Spleen (tissue), 11 donors: ENCODE measurements around the gene CLASP1. TPM values are rescaled to one million over a fixed set of nuclear protein-coding genes. Genes with fewer than 3 reads are reported as not detected.
"Not testable (repeated sequence)": the region's sequence is repeated elsewhere in the genome, so short reads cannot be mapped to it uniquely, and the experiment has no call there.

Experiments used
- DNase-seq: peaks from one replicate; pipeline ENCODE4 v3.0.0-alpha.2; 2020
- H3K27ac ChIP-seq, 8 donors: fragments of 200-600 bp; sonication (generic) in 7 of 8; 1 replicate in 4 of 8; 2 replicates in 4 of 8; pipeline versions ENCODE4 v1.5.0 to v1.8.0; 2016 to 2021; ENCODE audit warnings: inconsistent platforms in 4 of 8, mild to moderate bottlenecking in 4 of 8, moderate library complexity in 1 of 8
- H3K27me3 ChIP-seq, 7 donors: fragments of 200-600 bp; sonication (generic) in 6 of 7; replicated peaks in 1 of 7; 1 replicate in 4 of 7; 2 replicates in 3 of 7; pipeline versions ENCODE4 v1.5.0 to v1.8.0; 2016 to 2021; ENCODE audit warnings: inconsistent platforms in 3 of 7, mild to moderate bottlenecking in 1 of 7
- H3K36me3 ChIP-seq, 6 donors: fragments of 200-600 bp; sonication (generic) in 5 of 6; 1 replicate in 4 of 6; 2 replicates in 2 of 6; pipeline versions ENCODE4 v1.5.0 to v1.8.0; 2016 to 2021; ENCODE audit warnings: inconsistent platforms in 2 of 6
- H3K4me1 ChIP-seq, 6 donors: fragments of 200-600 bp; sonication (generic) in 5 of 6; 1 replicate in 3 of 6; 2 replicates in 3 of 6; pipeline versions ENCODE4 v1.5.0 to v1.8.0; 2016 to 2021; ENCODE audit warnings: inconsistent platforms in 3 of 6
- H3K4me3 ChIP-seq, 8 donors: fragments of 200-600 bp; sonication (generic) in 7 of 8; 1 replicate in 4 of 8; 2 replicates in 4 of 8; pipeline versions ENCODE4 v1.5.0 to v1.8.0; 2016 to 2021; ENCODE audit warnings: inconsistent platforms in 4 of 8, mild to moderate bottlenecking in 4 of 8, moderate library complexity in 2 of 8
- H3K9me3 ChIP-seq, 8 donors: fragments of 200-600 bp; sonication (generic) in 7 of 8; 1 replicate in 4 of 8; 2 replicates in 4 of 8; pipeline versions ENCODE4 v1.5.0 to v1.8.0; 2016 to 2021; ENCODE audit warnings: inconsistent platforms in 4 of 8
- POLR2A ChIP-seq, 3 donors: fragments of 450-650 bp; IDR thresholded peaks; one replicate each; pipeline ENCODE4 v1.5.1; 2017; ENCODE audit warnings: antibody characterized with exemption in 3 of 3, mild to moderate bottlenecking in 1 of 3
- POLR2AphosphoS5 ChIP-seq, 3 donors: sonication (generic); formaldehyde crosslinking; IDR thresholded peaks; one replicate each; pipeline ENCODE4 v1.5.1; 2017; ENCODE audit warnings: antibody characterized with exemption in 3 of 3
- WGBS, 5 donors: extraction: QIAGEN DNeasy Blood & Tissue Kit in 3 of 5; methylation state at CpG; one replicate each; pipeline versions ENCODE4 v1.1.5 to v1.1.7; 2013 to 2018; 5-methylcytosine and 5-hydroxymethylcytosine counted together
- intact Hi-C: fragments of 100-400 bp; cut with DNase I; formaldehyde crosslinking; loops from one replicate; pipeline ENCODE4 v1.15.0; 2023; ENCODE audit warnings: low total_unique reads
- polyA plus RNA-seq, 3 donors: library from polyadenylated mRNA; stranded (reverse); fragments of 200-250 nt; gene quantifications; one replicate each; pipeline ENCODE4 v1.2.1, GENCODE V29; 2013
- total RNA-seq, 7 donors: library from RNA; depleted of rRNA in 3 of 7; stranded (reverse); fragments of >200 nt in 3 of 7; fragmentation: NEBNext Ultra II Directional in 4 of 7; extraction: Animal tissue kit (Norgen Biotek cat#: 25700) in 4 of 7; gene quantifications; one replicate each; pipeline versions ENCODE4 v1.1.0 to v1.2.1, GENCODE V29; 2016 to 2021
- TF ChIP-seq, protein P1 (sequence below), 11 experiments: fragments of 200-600 bp in 7 of 11; fragments of 450-650 bp in 4 of 11; sonication (generic) in 4 of 11; IDR thresholded peaks in 8 of 11; conservative IDR thresholded peaks in 3 of 11; 1 replicate in 7 of 11; 2 replicates in 4 of 11; pipeline versions ENCODE4 v1.4.0 to v1.8.0; 2016 to 2021; ENCODE audit warnings: antibody characterized with exemption in 11 of 11, inconsistent platforms in 4 of 11, mild to moderate bottlenecking in 1 of 11
- donor health status: healthy with polysubstance abuse.
- donor health status: DM: no; HTN: no; CAD: no; lungs with moderate emphysema.
- donor health status: DM: no; HTN: no; CAD: no.
- donor health status: Bipolar disorder and iron deficiency.
- donor health status: healthy.
- donor health status: DM: no; HTN: no; CAD: no.
- donor health status: DM: yes; HTN: yes; CAD: no.

The CLASP1 gene
- total and polyA plus RNA-seq, 10 donors: 4.0 to 103 (median 71.7) TPM

DNA sequence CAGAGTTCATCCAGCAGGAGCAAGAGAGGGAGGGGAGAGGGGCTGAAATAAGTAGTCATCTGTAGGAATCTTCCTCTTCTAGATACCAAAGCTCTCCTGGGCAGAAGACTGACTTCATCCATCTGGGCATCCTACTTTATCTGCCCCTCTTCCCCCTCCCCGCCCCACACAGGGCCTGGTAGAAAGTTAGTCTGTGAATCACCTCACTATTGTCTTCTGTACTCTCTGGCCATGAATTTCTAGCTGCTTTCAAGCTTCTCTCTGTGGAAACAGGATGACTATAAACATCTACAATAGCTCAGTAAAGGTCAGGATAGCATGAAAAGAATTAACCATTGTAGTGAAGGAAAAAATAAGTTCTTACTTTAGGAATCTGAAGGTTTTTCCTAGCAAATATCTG is 166.2 kb downstream of the CLASP1 start:
- 87 to 100% (median 94%) methylated on average over 1 of the region's 1 CpG for WGBS, 5 donors
- H3K27me3 ChIP-seq: no peaks in the 10 kb centered on the region
- peaks cover 0 to 34% (median 4%) of the 10 kb centered on the region in 6 donors for H3K36me3 ChIP-seq
- no peak overlapping the region for H3K27ac ChIP-seq
- H3K4me3 ChIP-seq: no peak overlapping the region
- H3K9me3 ChIP-seq: no peaks in the 10 kb centered on the region
- peaks cover 0 to 56% (median 14%) of the 10 kb centered on the region in 6 donors for H3K4me1 ChIP-seq
- intact Hi-C loops: no loop called here
- TF ChIP-seq POLR2AphosphoS5 (IDR thresholded peaks at IDR 0.05) (no peak), POLR2A (IDR thresholded peaks at IDR 0.05) (no peak)
- TF ChIP-seq, protein P1, sequence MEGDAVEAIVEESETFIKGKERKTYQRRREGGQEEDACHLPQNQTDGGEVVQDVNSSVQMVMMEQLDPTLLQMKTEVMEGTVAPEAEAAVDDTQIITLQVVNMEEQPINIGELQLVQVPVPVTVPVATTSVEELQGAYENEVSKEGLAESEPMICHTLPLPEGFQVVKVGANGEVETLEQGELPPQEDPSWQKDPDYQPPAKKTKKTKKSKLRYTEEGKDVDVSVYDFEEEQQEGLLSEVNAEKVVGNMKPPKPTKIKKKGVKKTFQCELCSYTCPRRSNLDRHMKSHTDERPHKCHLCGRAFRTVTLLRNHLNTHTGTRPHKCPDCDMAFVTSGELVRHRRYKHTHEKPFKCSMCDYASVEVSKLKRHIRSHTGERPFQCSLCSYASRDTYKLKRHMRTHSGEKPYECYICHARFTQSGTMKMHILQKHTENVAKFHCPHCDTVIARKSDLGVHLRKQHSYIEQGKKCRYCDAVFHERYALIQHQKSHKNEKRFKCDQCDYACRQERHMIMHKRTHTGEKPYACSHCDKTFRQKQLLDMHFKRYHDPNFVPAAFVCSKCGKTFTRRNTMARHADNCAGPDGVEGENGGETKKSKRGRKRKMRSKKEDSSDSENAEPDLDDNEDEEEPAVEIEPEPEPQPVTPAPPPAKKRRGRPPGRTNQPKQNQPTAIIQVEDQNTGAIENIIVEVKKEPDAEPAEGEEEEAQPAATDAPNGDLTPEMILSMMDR (IDR thresholded peaks at IDR 0.05 in 8 of 11, conservative IDR thresholded peaks at IDR 0.05 in 3 of 11): no peak
- no peak for DNase-seq

DNA sequence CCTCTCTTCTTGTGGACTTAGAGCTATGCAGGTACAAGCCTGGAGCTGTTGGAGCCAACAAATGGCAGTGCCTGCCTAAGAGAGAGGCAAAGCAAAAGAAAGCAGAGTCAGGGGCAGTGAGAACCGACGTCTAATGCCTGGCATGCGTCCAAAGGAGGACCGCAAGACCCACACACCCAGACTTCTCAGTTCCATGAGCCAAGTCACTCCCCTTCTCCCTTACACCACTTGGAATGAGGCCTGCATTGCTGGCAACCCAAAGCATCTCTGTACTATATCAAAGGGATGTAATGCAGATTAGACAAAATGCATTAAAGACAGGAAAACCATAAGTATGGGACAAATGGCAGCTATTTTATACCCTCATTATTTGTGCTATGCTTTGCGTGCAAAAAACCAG is 168.4 kb downstream of the CLASP1 start:
- 49 to 69% (median 59%) methylated on average over 5 of the region's 5 CpGs for WGBS, 5 donors
- TF ChIP-seq, protein P1 (IDR thresholded peaks at IDR 0.05 in 8 of 11, conservative IDR thresholded peaks at IDR 0.05 in 3 of 11): no peak
- TF ChIP-seq POLR2A (IDR thresholded peaks at IDR 0.05) (no peak), POLR2AphosphoS5 (IDR thresholded peaks at IDR 0.05) (no peak)

DNA sequence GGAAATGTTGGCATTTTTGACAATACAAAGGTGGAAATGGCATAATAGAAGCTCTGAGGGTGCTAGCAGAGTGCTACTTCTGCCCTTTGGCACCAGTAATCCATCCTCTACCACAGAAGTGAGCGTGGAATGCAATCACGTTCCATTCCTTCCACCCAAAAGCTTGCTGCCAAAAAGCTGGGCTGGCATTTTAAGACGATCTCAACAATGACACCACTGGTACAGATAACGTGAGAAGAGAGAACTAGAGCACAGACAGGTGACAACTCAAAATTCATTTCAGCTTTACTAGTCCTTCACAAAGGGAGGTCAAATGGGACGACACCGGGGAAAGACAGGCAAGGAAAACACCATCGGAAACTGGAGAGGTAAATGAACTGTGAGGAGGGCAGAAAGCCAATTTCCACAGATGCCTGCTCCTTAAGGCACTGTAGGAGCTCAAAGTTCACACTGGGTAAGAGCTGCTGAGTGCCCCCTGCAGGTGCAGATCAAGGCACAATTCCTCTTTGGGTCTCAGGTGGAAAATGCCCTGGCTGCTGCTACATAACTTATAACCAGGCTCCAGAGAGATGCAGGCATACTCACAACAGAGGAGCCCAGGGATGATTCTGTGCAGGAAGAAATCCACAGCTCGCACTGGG is 169.3 kb downstream of the CLASP1 start:
- DNase-seq: no peak
- 85 to 93% (median 92%) methylated on average over 8 of the region's 8 CpGs for WGBS, 5 donors
- H3K9me3 ChIP-seq: no peaks in the 10 kb centered on the region
- H3K36me3 ChIP-seq: peaks cover 0 to 34% (median 4%) of the 10 kb centered on the region in 6 donors
- no peak overlapping the region for H3K27ac ChIP-seq
- intact Hi-C loops: no loop called here
- H3K4me1 ChIP-seq: peaks cover 0 to 61% (median 20%) of the 10 kb centered on the region in 6 donors
- no peaks in the 10 kb centered on the region for H3K27me3 ChIP-seq
- TF ChIP-seq POLR2AphosphoS5 (IDR thresholded peaks at IDR 0.05): no peak
- TF ChIP-seq, protein P1 (IDR thresholded peaks at IDR 0.05 in 8 of 11, conservative IDR thresholded peaks at IDR 0.05 in 3 of 11): no peak
- no peak for TF ChIP-seq POLR2A (IDR thresholded peaks at IDR 0.05)
- H3K4me3 ChIP-seq: no peak overlapping the region

More for the DNA sequence above, 168.4 kb downstream of the CLASP1 start:
- Histone ChIP-seq H3K27me3 (no peaks in the 10 kb centered on the region), H3K9me3 (no peaks in the 10 kb centered on the region), H3K27ac (no peak overlapping the region), H3K4me3 (no peak overlapping the region), H3K36me3 (peaks cover 0 to 34% (median 4%) of the 10 kb centered on the region in 6 donors), H3K4me1 (peaks cover 0 to 65% (median 20%) of the 10 kb centered on the region in 6 donors)
- DNase-seq: no peak
- intact Hi-C loops: no loop called here

DNA sequence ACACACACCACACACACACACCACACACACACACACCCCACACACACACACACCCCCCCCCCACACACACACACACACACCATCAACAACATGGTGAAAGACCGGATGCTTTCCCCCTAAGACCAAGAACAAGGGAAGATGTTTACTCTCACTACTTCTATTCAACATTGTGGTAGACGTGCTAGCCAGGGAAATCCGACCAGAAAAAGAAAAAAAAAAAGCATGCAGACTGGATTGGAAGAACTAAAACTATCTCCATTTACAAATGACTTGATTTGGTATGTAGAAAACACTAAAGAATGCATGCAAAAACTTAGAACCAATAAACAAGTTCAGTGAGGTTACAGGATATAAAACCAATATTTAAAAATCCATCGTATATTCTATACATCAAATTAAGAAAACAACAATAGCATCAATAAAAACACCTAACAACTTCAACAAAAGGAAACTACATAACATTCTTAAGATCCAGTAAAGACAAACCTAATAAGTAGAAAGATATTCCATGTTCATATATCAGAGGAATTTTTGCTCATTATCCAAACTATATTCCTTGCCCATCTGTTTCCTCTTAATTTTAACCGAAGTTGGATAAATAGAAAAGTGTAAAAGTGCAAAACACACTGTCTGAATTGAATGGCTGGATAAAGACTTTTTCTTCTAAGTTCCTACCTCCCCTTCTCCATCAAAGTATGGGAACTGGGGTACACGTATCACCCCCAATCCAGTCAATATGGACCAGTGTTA is 170.1 kb downstream of the CLASP1 start:
- intact Hi-C loops: no loop called here
- Histone ChIP-seq H3K27me3 (no peaks in the 10 kb centered on the region), H3K9me3 (no peaks in the 10 kb centered on the region), H3K4me3 (no peak overlapping the region), H3K27ac (no peak overlapping the region), H3K36me3 (peaks cover 0 to 34% (median 4%) of the 10 kb centered on the region in 6 donors), H3K4me1 (peaks cover 0 to 55% (median 20%) of the 10 kb centered on the region in 6 donors)
- WGBS, 5 donors: 85 to 94% (median 90%) methylated on average over 6 of the region's 6 CpGs
- TF ChIP-seq, protein P1 (IDR thresholded peaks at IDR 0.05 in 8 of 11, conservative IDR thresholded peaks at IDR 0.05 in 3 of 11): no peak
- TF ChIP-seq POLR2AphosphoS5 (IDR thresholded peaks at IDR 0.05) (no peak), POLR2A (IDR thresholded peaks at IDR 0.05) (no peak)
- DNase-seq: no peak

DNA sequence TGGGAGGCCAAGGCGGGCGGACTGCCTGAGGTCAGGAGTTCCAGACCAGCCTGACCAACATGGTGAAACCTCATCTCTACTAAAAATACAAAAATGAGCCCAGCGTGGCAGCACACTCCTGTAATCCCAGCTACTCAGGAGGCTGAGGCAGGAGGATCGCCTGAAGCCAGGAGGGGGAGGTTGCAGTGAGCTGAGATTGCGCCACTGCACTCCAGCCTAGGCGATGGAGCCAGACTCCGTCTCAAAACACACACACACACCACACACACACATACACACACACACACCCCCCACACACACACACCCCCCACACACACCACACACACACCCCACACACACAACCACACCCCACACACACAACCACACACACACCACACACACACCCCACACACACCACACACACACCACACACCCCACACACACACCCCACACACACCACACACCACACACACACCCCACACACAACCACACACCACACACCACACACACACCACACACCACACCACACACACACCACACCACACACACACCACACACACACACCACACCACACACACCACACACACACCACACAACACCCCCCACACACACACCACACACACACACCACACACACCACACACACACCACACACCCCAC is 170.8 kb downstream of the CLASP1 start:
- H3K27ac ChIP-seq, intact Hi-C loops, H3K4me3 ChIP-seq, H3K9me3 ChIP-seq, H3K27me3 ChIP-seq, DNase-seq: not testable (repeated sequence)
- WGBS, 5 donors: 89 to 99% (median 91%) methylated on average over 6 to 7 of the region's 7 CpGs
- Histone ChIP-seq H3K4me1 (peaks cover 0 to 56% (median 21%) of the 10 kb centered on the region in 6 donors), H3K36me3 (peaks cover 0 to 34% (median 4%) of the 10 kb centered on the region in 6 donors)
